Mucosa of descending colon (tissue), 3 donors: ENCODE measurements around the gene CHAD. TPM values are rescaled to one million over a fixed set of nuclear protein-coding genes. Genes with fewer than 3 reads are reported as not detected.
A peak's percentile ranks its signal among the peaks of the same experiment; 100 is the strongest.

ENCODE experiments used
- ATAC-seq: fragments of 200-7000 bp; cut with Tn5 transposase; one replicate; pipeline ENCODE4 v1.9.1; 2020; ENCODE audit warnings: mild to moderate bottlenecking, moderate library complexity
- DNase-seq, 3 donors: peaks; one replicate each; pipeline ENCODE4 v3.0.0-alpha.2; 2020
- H3K36me3 ChIP-seq: fragments of 200-600 bp; one replicate; pipeline ENCODE4 v1.8.0; 2021; ENCODE audit warnings: low read depth, mild to moderate bottlenecking
- H3K4me1 ChIP-seq: fragments of 200-600 bp; one replicate; pipeline ENCODE4 v1.8.0; 2021; ENCODE audit warnings: low read depth, mild to moderate bottlenecking
- H3K4me3 ChIP-seq: fragments of 200-600 bp; one replicate; pipeline ENCODE4 v1.8.0; 2021; ENCODE audit warnings: mild to moderate bottlenecking
- H3K9me3 ChIP-seq: fragments of 200-600 bp; one replicate; pipeline ENCODE4 v1.8.0; 2021; ENCODE audit warnings: mild to moderate bottlenecking
- intact Hi-C, 2 donors: fragments of 100-400 bp; cut with DNase I in 1 of 2; cut with micrococcal nuclease in 1 of 2; formaldehyde crosslinking; loops; one replicate each; pipeline versions ENCODE4 v1.11.0 to v1.11.1; 2022; cut with DNase I, micrococcal nuclease
- total RNA-seq, 3 donors: library from RNA; stranded (reverse); fragmentation: NEBNext Ultra II Directional in 2 of 3; extraction: Animal tissue kit (Norgen Biotek cat#: 25700) in 2 of 3; gene quantifications; one replicate each; pipeline versions ENCODE4 v1.2.1 to v1.2.4, GENCODE V29; 2021 to 2023
- TF ChIP-seq, protein P1 (sequence below): fragments of 200-600 bp; IDR thresholded peaks from one replicate; pipeline ENCODE4 v1.8.0; 2022; ENCODE audit warnings: antibody characterized with exemption, mild to moderate bottlenecking
- donor health status: DM: no; HTN: no; CAD: no; lungs with moderate emphysema.
- donor health status: DM: no; HTN: no; CAD: no.
- donor health status: DM: no; HTN: yes; CAD: no.

The CHAD gene
- total RNA-seq, 3 donors from 2014 or later, result 4.6 to 15.3 (median 5.8) TPM

GRCh38 chr17:50492214-50492613 lies 23.5 kb upstream of the CHAD start:
- Histone ChIP-seq H3K36me3 (no peaks in the 10 kb centered on the region), H3K9me3 (no peaks in the 10 kb centered on the region), H3K4me3 (no peak overlapping the region), H3K4me1 (no peaks in the 10 kb centered on the region)
- TF ChIP-seq, protein P1, sequence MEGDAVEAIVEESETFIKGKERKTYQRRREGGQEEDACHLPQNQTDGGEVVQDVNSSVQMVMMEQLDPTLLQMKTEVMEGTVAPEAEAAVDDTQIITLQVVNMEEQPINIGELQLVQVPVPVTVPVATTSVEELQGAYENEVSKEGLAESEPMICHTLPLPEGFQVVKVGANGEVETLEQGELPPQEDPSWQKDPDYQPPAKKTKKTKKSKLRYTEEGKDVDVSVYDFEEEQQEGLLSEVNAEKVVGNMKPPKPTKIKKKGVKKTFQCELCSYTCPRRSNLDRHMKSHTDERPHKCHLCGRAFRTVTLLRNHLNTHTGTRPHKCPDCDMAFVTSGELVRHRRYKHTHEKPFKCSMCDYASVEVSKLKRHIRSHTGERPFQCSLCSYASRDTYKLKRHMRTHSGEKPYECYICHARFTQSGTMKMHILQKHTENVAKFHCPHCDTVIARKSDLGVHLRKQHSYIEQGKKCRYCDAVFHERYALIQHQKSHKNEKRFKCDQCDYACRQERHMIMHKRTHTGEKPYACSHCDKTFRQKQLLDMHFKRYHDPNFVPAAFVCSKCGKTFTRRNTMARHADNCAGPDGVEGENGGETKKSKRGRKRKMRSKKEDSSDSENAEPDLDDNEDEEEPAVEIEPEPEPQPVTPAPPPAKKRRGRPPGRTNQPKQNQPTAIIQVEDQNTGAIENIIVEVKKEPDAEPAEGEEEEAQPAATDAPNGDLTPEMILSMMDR, result no peak
- ATAC-seq, result no peak
- peak in 2 of 3 donors; percentile 1 to 3 for DNase-seq
- intact Hi-C loops, result no loop called here

DNA sequence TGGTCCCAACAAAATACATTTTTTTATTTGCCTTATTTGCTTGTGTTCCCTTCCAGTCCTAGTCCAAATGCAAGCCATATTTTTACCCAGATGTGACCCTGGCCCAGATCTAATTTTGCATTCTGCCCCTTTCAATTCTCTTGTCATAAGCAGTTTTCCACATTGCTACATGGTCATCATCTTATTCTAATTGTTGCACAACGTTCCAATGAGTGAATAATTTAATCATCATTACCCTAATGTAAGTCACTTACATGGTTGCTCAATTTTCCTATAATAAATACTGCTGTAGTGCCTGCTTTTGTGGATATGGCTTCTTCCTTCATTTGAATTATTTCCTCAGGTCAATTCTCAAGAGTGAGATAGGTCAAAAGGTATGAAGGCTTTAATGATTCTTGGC lies 22.8 kb upstream of the CHAD start:
- H3K9me3 ChIP-seq, result no peaks in the 10 kb centered on the region
- TF ChIP-seq, protein P1, result no peak
- ATAC-seq, result no peak
- no peaks in the 10 kb centered on the region for H3K4me1 ChIP-seq
- intact Hi-C loops, result no loop called here
- no peak for DNase-seq
- H3K36me3 ChIP-seq, result no peaks in the 10 kb centered on the region
- H3K4me3 ChIP-seq, result no peak overlapping the region

DNA sequence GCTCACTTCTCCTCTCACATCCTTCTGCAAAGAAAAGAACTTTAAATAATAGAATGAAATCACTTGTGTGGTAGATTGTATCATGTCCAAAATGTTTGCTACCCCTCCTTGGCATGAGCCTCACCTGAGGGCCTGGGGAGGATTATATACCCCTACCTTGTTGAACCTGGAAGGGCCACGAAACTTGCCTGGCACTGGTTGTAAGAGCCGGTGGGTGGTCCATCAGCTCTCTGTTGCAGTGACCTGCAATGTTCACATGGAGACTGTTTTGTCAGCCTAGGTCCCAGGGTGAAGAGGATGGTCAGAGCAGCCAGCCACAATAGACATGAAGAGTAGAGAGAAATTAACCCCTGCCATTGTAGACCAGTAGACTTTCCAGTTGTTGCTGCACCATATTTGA lies 20.2 kb upstream of the CHAD start:
- no peaks in the 10 kb centered on the region for H3K9me3 ChIP-seq
- TF ChIP-seq, protein P1, result no peak
- ATAC-seq (no peak), DNase-seq (peak in 2 of 3 donors; percentile 2 to 10)
- no peaks in the 10 kb centered on the region for H3K36me3 ChIP-seq
- no peak overlapping the region for H3K4me3 ChIP-seq
- no peaks in the 10 kb centered on the region for H3K4me1 ChIP-seq
- intact Hi-C loops, result loop anchor here (10.0 kb wide), 2 partner anchors 56 to 124 kb away; partner anchors contain the start of gene SPATA20 (in 1 of the 2)

DNA sequence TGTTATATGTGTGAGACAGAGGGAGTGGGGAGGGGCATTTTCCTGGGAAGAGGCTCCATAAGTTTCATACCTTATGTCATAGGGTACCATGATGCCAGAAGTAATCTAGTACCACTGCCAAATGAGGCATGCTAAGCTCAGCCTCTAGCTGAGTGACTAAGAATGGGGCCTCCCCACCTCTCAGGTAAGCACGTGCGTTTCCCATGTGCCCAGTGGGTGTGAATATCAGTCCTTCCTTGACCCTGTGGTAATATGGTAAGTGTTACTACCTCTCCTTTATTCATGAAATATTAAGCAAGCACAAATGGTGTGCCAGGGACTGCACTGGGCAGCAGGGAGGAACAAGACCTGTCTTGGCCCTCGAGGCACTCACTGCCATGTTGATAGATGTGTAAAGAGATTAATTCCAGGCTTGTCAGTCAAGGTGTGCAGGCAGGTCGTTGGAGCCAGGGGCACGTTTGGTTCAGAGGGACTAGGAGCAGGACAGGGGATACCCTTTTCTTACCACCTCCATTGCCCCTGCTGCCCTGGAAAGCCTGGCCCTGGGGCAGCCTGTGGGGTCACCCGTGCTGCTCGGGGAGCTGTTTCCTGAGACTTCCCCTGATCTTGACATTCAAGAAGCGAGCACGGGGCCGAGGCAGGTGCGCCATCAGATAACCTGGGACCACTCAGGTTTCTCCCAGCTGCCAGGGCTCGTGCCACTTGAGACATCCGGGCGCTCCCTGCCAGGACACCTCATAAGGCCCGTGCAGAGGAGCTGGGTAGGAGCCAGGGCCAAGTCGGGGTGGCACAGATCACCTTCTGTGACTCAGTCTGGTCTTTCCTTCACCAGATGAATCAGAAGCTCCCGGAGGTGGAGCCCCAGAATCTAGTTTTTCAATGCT lies 18.8 kb upstream of the CHAD start:
- no peak overlapping the region for H3K4me3 ChIP-seq
- ATAC-seq (no peak), DNase-seq (peak in 2 of 3 donors; percentile 17 to 39)
- H3K9me3 ChIP-seq, result no peaks in the 10 kb centered on the region
- intact Hi-C loops, result loop anchor here (10.0 kb wide), 2 partner anchors 57 to 123 kb away; partner anchors contain the start of gene SPATA20 (in 1 of the 2)
- H3K36me3 ChIP-seq, result no peaks in the 10 kb centered on the region
- H3K4me1 ChIP-seq, result no peaks in the 10 kb centered on the region
- TF ChIP-seq, protein P1, result no peak

- TF ChIP-seq, protein P1, result no peak
- H3K36me3 ChIP-seq, result no peaks in the 10 kb centered on the region
- ATAC-seq (no peak), DNase-seq (peak in 2 of 3 donors; percentile 23 to 46)
- intact Hi-C loops, result loop anchor here (10.0 kb wide), 2 partner anchors 60 to 120 kb away; partner anchors contain the start of gene SPATA20 (in 1 of the 2)
- H3K4me3 ChIP-seq, result no peak overlapping the region
- H3K9me3 ChIP-seq, result no peaks in the 10 kb centered on the region
- H3K4me1 ChIP-seq, result peaks cover 9% of the 10 kb centered on the region
These were observed 15.9 kb upstream of the CHAD start for GRCh38 chr17:50484386-50485155.
